Panc1 (cell line): ENCODE data around the gene CFDP1. TPM values are rescaled to one million over a fixed set of nuclear protein-coding genes. Genes with fewer than 3 reads are reported as not detected.

ENCODE experiments used
- ATAC-seq: fragments of 200-7000 bp; cut with Tn5 transposase; 2 replicates; pipeline ENCODE4 v1.9.1; 2020; ENCODE audit warnings: mild to moderate bottlenecking, moderate library complexity
- BruUV-seq: library from RNA; stranded (reverse); fragments of 400-500 nt; replicated peaks from 2 replicates; lab custom pipeline; 2021; lab: Mats Ljungman, UMichigan
- CTCF ChIA-PET: fragments of 300-600 bp; sonication (Branson Sonifier 250); formaldehyde crosslinking; loops from one replicate; lab custom pipeline; 2022; ENCODE audit warnings: antibody characterized with exemption; lab: Charles Lee
- POLR2A ChIA-PET: fragments of 300-600 bp; sonication (Branson Sonifier 250); formaldehyde crosslinking; loops from one replicate; lab custom pipeline; 2022; ENCODE audit warnings: antibody characterized with exemption; lab: Charles Lee
- DNase-seq: peaks from one replicate; pipeline ENCODE4 v3.0.0-alpha.2; 2010; ENCODE audit warnings: low read depth, low spot score
- H3K27ac ChIP-seq: 2 replicates; pipeline ENCODE4 v1.5.1; 2011; ENCODE audit warnings: mild to moderate bottlenecking, low read length, inconsistent platforms
- H3K27me3 ChIP-seq: fragments of 200-500 bp; sonication (Bioruptor generic); 2 replicates; pipeline ENCODE4 v1.6.0; 2014; ENCODE audit warnings: low read length, inconsistent platforms; ENCODE audit not compliant: control insufficient read depth, insufficient read depth
- H3K36me3 ChIP-seq: fragments of 200-500 bp; sonication (Bioruptor generic); 2 replicates; pipeline ENCODE4 v1.5.1; 2014; ENCODE audit warnings: inconsistent platforms, mild to moderate bottlenecking, low read length, moderate library complexity; ENCODE audit not compliant: control insufficient read depth, insufficient read depth
- H3K4me1 ChIP-seq: 2 replicates; pipeline ENCODE4 v1.5.1; 2011; ENCODE audit warnings: inconsistent platforms, mild to moderate bottlenecking, low read length, moderate library complexity; ENCODE audit not compliant: control insufficient read depth, insufficient read depth
- H3K4me3 ChIP-seq, 2 experiments: 2 replicates each; pipeline ENCODE4 v1.5.1; 2011 to 2012; ENCODE audit warnings: low read depth in 2 of 2, low read length in 2 of 2, mild to moderate bottlenecking in 2 of 2, inconsistent platforms in 1 of 2, moderate library complexity in 1 of 2
- H3K9me3 ChIP-seq: fragments of 200-500 bp; sonication (Bioruptor generic); 2 replicates; pipeline ENCODE4 v1.5.1; 2014; ENCODE audit warnings: low read depth, mild to moderate bottlenecking, inconsistent platforms, low read length, moderate library complexity; ENCODE audit not compliant: control insufficient read depth, insufficient read depth
- CTCF ChIP-seq: fragments of 450-650 bp; IDR thresholded peaks from 2 replicates; pipeline ENCODE4 v1.5.1; 2017; ENCODE audit warnings: mild to moderate bottlenecking
- POLR2AphosphoS5 ChIP-seq: IDR thresholded peaks from 2 replicates; pipeline ENCODE4 v1.6.1; 2012; ENCODE audit warnings: mild to moderate bottlenecking, low read depth, low read length, moderate library complexity
- REST ChIP-seq, 2 experiments: IDR thresholded peaks; 2 replicates each; pipeline ENCODE4 v1.6.1; 2011 to 2012; ENCODE audit warnings: low read depth in 2 of 2, control low read depth in 1 of 2, low read length in 1 of 2, mild to moderate bottlenecking in 1 of 2, moderate library complexity in 1 of 2; ENCODE audit not compliant: insufficient read depth in 1 of 2
- SIN3A ChIP-seq: IDR thresholded peaks from 2 replicates; pipeline ENCODE4 v1.6.1; 2012; ENCODE audit warnings: low read depth, mild to moderate bottlenecking, low read length, moderate library complexity, borderline replicate concordance; ENCODE audit not compliant: insufficient read depth
- TCF7L2 ChIP-seq: IDR thresholded peaks from 2 replicates; pipeline ENCODE4 v1.6.1; 2011; ENCODE audit warnings: mild to moderate bottlenecking, low read depth, low read length, inconsistent platforms
- in situ Hi-C: cut with HindIII; loops from 2 replicates; pipeline ENCODE4 v1.10.0; 2016; ENCODE audit warnings: low sequenced_read_pairs, low pct_unique_long_range_greater_than_20kb
- intact Hi-C: fragments of 100-400 bp; cut with micrococcal nuclease; formaldehyde crosslinking; loops from one replicate; pipeline ENCODE4 v1.10.0; 2022; ENCODE audit not compliant: unreplicated experiment
- total RNA-seq: library from RNA; stranded (reverse); gene quantifications from one replicate; pipeline ENCODE4 v1.2.1, GENCODE V29; 2021; ENCODE audit not compliant: unreplicated experiment

Gene CFDP1
- total RNA-seq, 1 experiment from 2014 or later = 25.7 TPM

- TF ChIP-seq REST (IDR thresholded peaks at IDR 0.05; ENCODE audit: insufficient read depth in 1 of 2, low read depth in 2 of 2, low read length in 1 of 2) = no peak
- TF ChIP-seq POLR2AphosphoS5 = no peak
- no peak for TF ChIP-seq SIN3A
- no peak for TF ChIP-seq TCF7L2
- TF ChIP-seq CTCF = no peak
- BruUV-seq = no TSS peak
- Histone ChIP-seq H3K9me3 (no peaks in the 10 kb centered on the region), H3K27ac (no peak overlapping the region), H3K4me3 (no peak overlapping the region), H3K4me1 (no peaks in the 10 kb centered on the region), H3K27me3 (no peaks in the 10 kb centered on the region), H3K36me3 (no peaks in the 10 kb centered on the region)
- ChIA-PET POLR2A (no interaction called here), CTCF (no interaction called here)
- in situ Hi-C loops (no loop called here), intact Hi-C loops (no loop called here)
- ATAC-seq = no peak
- no peak for DNase-seq
Measured at GRCh38 chr16:75413951-75414350, 19.4 kb downstream of the CFDP1 start.

GRCh38 chr16:75406943-75407342, 26.4 kb downstream of the CFDP1 start:
- ATAC-seq = no peak
- intact Hi-C loops (no loop called here), in situ Hi-C loops (no loop called here)
- Histone ChIP-seq H3K9me3 (no peaks in the 10 kb centered on the region), H3K4me1 (no peaks in the 10 kb centered on the region), H3K4me3 (no peak overlapping the region), H3K36me3 (no peaks in the 10 kb centered on the region; the same call in 1 of the 2 replicates), H3K27me3 (no peaks in the 10 kb centered on the region), H3K27ac (no peak overlapping the region)
- ChIA-PET POLR2A (no interaction called here), CTCF (no interaction called here)
- no TSS peak for BruUV-seq
- TF ChIP-seq SIN3A = no peak
- no peak for TF ChIP-seq TCF7L2
- TF ChIP-seq REST (IDR thresholded peaks at IDR 0.05; ENCODE audit: insufficient read depth in 1 of 2, low read depth in 2 of 2, low read length in 1 of 2) = no peak
- TF ChIP-seq CTCF = no peak
- TF ChIP-seq POLR2AphosphoS5 = no peak
- DNase-seq = no peak
